HEK293T (cell line): ENCODE results near the gene MVD.
A peak's percentile ranks its signal among the peaks of the same experiment; 100 is the strongest.
"Not testable (repeated sequence)": the region's sequence is repeated elsewhere in the genome, so short reads cannot be mapped to it uniquely, and the experiment has no call there.

Experiments
- CTCF ChIA-PET: fragments of 350-600 bp; formaldehyde crosslinking; extraction: SDS; loops from one replicate; lab custom pipeline; 2021; ENCODE audit warnings: antibody characterized with exemption, inconsistent platforms; lab: Yijun Ruan, JAX
- POLR2A ChIA-PET: fragments of 350-600 bp; formaldehyde crosslinking; extraction: SDS; loops from one replicate; lab custom pipeline; 2020; ENCODE audit warnings: antibody characterized with exemption, inconsistent platforms; lab: Yijun Ruan, JAX
- DNase-seq: peaks from one replicate; pipeline ENCODE4 v3.0.0; 2012; ENCODE audit warnings: mixed read lengths; ENCODE audit errors: extremely low spot score
- ARNT ChIP-seq: fragments of 450-650 bp; IDR thresholded peaks from 2 replicates; pipeline ENCODE4 v1.6.1; 2017; ENCODE audit warnings: mild to moderate bottlenecking
- BHLHE40 ChIP-seq: fragments of 450-650 bp; IDR thresholded peaks from 2 replicates; pipeline ENCODE4 v1.6.1; 2016; ENCODE audit warnings: mild to moderate bottlenecking, moderate library complexity, borderline replicate concordance
- CTBP1 ChIP-seq: fragments of 450-650 bp; IDR thresholded peaks from 2 replicates; pipeline ENCODE4 v1.6.1; 2016; ENCODE audit warnings: borderline replicate concordance
- ELF4 ChIP-seq: fragments of 450-650 bp; IDR thresholded peaks from 2 replicates; pipeline ENCODE4 v1.6.1; 2017; ENCODE audit warnings: antibody characterized with exemption
- FOXA1 ChIP-seq: fragments of 450-650 bp; IDR thresholded peaks from 2 replicates; pipeline ENCODE4 v1.6.1; 2016; ENCODE audit warnings: mild to moderate bottlenecking
- FOXK2 ChIP-seq: fragments of 450-650 bp; IDR thresholded peaks from 2 replicates; pipeline ENCODE4 v1.6.1; 2016; ENCODE audit warnings: mild to moderate bottlenecking
- FOXM1 ChIP-seq: fragments of 450-650 bp; IDR thresholded peaks from 2 replicates; pipeline ENCODE4 v1.6.1; 2017; ENCODE audit warnings: mild to moderate bottlenecking, borderline replicate concordance
- HDGF ChIP-seq: fragments of 450-650 bp; IDR thresholded peaks from 2 replicates; pipeline ENCODE4 v1.6.1; 2017; ENCODE audit warnings: antibody characterized with exemption, borderline replicate concordance
- L3MBTL2 ChIP-seq: fragments of 450-650 bp; conservative IDR thresholded peaks from 2 replicates; pipeline ENCODE4 v1.6.1; 2016; ENCODE audit warnings: mild to moderate bottlenecking
- LEF1 ChIP-seq: fragments of 450-650 bp; IDR thresholded peaks from 2 replicates; pipeline ENCODE4 v1.6.1; 2017; ENCODE audit warnings: mild to moderate bottlenecking, borderline replicate concordance
- NFRKB ChIP-seq: fragments of 450-650 bp; IDR thresholded peaks from 2 replicates; pipeline ENCODE4 v1.6.1; 2016; ENCODE audit warnings: mild to moderate bottlenecking, moderate library complexity
- SP1 ChIP-seq: fragments of 450-650 bp; IDR thresholded peaks from 2 replicates; pipeline ENCODE4 v1.6.1; 2017
- SUZ12 ChIP-seq: fragments of 450-650 bp; IDR thresholded peaks from 2 replicates; pipeline ENCODE4 v1.6.1; 2016; ENCODE audit warnings: mild to moderate bottlenecking
- TARDBP ChIP-seq: fragments of 450-650 bp; IDR thresholded peaks from 2 replicates; pipeline ENCODE4 v1.6.1; 2016
- ZNF384 ChIP-seq: fragments of 450-650 bp; IDR thresholded peaks from 2 replicates; pipeline ENCODE4 v1.6.1; 2016
- TF ChIP-seq, protein P1 (sequence below): fragments of 450-650 bp; IDR thresholded peaks from 2 replicates; pipeline ENCODE4 v1.6.1; 2016

MVD gene

DNA sequence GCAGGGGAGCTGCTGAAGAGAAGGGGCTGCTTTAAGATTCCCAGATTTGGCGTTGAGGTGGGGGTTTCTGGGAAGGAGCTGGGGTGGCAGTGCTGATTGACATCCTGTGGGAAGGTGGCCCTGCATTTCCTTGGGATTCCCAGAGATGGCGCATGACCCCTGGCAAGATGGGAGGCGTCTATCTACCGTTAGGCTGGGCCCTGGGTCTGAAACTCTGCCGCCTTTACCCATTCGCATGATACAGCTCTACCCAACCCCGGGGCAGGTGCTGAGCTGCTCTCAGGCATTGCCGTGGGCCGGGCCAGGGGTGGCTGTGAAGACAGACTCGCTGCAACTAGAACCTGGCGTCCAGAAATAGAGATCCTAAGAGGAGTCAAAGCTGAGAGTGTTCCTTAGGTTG, 9.9 kb upstream of the MVD start:
- TF ChIP-seq LEF1 (no peak), NFRKB (no peak)
- TF ChIP-seq, protein P1, sequence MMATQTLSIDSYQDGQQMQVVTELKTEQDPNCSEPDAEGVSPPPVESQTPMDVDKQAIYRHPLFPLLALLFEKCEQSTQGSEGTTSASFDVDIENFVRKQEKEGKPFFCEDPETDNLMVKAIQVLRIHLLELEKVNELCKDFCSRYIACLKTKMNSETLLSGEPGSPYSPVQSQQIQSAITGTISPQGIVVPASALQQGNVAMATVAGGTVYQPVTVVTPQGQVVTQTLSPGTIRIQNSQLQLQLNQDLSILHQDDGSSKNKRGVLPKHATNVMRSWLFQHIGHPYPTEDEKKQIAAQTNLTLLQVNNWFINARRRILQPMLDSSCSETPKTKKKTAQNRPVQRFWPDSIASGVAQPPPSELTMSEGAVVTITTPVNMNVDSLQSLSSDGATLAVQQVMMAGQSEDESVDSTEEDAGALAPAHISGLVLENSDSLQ, result peak; percentile 80
- ChIA-PET CTCF (interaction anchor here (1.1 kb wide), 2 partner anchors 13 to 26 kb away, joined by 3 read pairs; no protein-coding TSS in a partner anchor), POLR2A (interaction anchor here (2.6 kb wide), 1 partner anchor 9 kb away, joined by 15 read pairs; the partner anchor contains the start of gene MVD)
- DNase-seq, result peak; percentile 56

DNA sequence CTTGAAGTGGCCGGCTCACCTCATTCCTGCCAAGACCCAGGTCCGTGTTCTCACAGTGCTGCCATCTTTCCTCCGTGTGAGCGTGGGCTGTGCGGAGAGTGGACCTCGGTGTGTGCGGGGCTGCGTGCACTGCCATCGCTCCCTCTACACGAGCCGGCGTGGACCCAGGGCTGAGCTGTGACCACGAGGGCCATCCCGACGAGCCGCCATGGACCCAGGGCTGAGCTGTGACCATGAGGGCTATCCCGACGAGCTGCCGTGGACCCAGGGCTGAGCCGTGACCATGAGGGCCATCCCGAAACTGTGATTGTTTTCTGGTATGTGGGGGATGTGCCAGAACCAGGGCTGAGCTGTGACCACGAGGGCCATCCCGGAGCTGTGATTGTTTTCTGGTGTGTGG, 8.9 kb upstream of the MVD start:
- no peak for TF ChIP-seq ZNF384
- no peak for TF ChIP-seq BHLHE40
- TF ChIP-seq ARNT, result no peak
- TF ChIP-seq CTBP1, result no peak
- no peak for TF ChIP-seq LEF1
- no peak for TF ChIP-seq SUZ12
- no peak for TF ChIP-seq FOXM1
- CTCF ChIA-PET, result no interaction called here
- DNase-seq, result no peak
- POLR2A ChIA-PET, result interaction anchor here (1.1 to 2.6 kb wide), 2 partner anchors 8 to 9 kb away, joined by 3 to 15 read pairs; partner anchors contain the start of gene MVD

DNA sequence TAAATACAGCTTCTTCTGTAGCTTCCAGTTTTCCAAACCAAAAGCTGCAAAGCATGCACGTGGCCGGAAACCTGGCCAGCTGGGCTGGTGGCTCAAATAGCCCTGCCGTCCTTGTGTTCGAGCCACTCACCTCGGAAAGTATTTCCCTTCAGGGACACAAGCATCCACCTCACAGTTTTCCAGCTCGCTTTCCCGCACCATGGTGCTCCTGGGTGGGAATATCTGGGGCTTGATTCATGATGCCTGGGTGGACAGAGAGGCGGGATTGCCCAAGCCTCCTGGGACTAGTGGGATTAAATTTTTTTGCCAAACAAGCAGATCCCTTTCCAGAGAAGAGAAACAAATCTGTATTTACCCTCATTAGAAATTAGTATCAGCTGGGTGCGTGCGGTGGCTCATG, 7.1 kb upstream of the MVD start:
- no peak for DNase-seq
- POLR2A ChIA-PET, result no interaction called here
- CTCF ChIA-PET, result no interaction called here
- TF ChIP-seq, protein P1, result no peak
- TF ChIP-seq FOXA1, result no peak
- TF ChIP-seq LEF1, result no peak
- no peak for TF ChIP-seq FOXK2
- no peak for TF ChIP-seq SUZ12
- TF ChIP-seq CTBP1, result no peak
- no peak for TF ChIP-seq ZNF384
- no peak for TF ChIP-seq ELF4
- TF ChIP-seq BHLHE40, result no peak
- no peak for TF ChIP-seq L3MBTL2
- no peak for TF ChIP-seq NFRKB

DNA sequence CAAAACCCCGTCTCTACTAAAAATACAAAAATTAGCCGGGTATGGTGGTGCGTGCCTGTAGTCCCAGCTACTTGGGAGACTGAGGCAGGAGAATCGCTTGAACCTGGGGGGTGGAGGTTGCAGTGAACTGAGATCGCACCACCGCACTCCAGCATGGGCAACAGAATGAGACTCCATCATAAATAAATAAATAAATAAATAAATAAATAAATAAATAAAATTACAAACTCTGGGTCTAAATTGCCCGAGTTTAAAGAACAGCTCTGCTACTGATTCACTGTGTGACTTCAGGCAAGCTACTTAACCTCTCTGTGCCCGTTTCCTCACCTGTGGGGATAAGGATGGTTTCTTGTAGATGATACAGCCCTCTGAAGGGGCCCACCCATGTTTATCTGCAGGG, 6.6 kb upstream of the MVD start:
- DNase-seq, POLR2A ChIA-PET, CTCF ChIA-PET: not testable (repeated sequence)

DNA sequence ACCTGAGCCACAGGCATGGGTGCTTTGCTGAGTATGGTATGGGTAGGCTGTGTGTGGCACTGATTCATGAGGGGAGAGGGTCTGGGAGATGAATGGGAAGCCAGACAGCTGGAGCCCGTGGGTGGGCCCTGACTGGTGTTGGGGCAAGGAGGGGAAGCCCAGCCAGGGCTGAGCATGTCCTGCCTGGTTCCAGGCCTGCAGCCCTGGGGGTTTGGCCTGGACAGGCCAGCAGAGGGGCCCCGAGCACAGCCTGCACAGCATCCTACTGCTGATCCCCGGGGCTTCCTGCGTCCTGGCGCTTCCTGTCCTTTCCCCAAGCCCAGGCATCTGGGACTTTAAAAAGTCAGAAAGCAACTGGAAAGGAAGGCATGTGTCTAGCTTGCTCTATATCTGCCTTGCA, 4.6 kb upstream of the MVD start:
- POLR2A ChIA-PET, result no interaction called here
- TF ChIP-seq TARDBP, result no peak
- no peak for TF ChIP-seq FOXK2
- no peak for TF ChIP-seq ARNT
- no peak for TF ChIP-seq SUZ12
- no peak for TF ChIP-seq BHLHE40
- no peak for TF ChIP-seq L3MBTL2
- TF ChIP-seq, protein P1, result no peak
- TF ChIP-seq HDGF, result no peak
- TF ChIP-seq SP1, result no peak
- no peak for TF ChIP-seq ELF4
- DNase-seq, result no peak
- CTCF ChIA-PET, result interaction anchor here (0.6 kb wide), 1 partner anchor 10 kb away, joined by 4 read pairs; no protein-coding TSS in a partner anchor

DNA sequence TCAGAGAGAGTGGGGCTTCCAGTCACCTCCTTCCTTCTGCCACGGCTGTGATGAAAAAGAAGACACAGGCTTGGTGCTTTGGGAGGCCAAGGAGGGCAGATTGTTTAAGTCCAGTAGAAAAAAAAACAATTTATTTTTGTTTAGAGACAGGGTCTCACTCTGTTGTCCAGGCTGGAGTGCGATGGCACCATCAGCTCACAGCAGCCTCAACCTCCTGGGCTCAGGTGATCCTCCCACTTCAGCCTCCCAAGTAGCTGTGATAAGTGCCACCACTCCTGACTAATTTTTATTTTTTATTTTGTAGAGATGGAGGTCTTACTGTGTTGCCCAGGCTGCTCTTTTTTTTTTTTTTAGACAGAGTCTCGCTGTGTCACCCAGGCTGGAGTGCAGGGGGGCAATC, 2.7 kb upstream of the MVD start:
- POLR2A ChIA-PET, result no interaction called here
- TF ChIP-seq HDGF (no peak), SP1 (no peak), L3MBTL2 (no peak), ARNT (no peak), BHLHE40 (no peak), ELF4 (no peak), LEF1 (no peak), FOXA1 (no peak), TARDBP (no peak), FOXK2 (no peak), ZNF384 (no peak), NFRKB (no peak), CTBP1 (no peak), FOXM1 (no peak), SUZ12 (no peak)
- TF ChIP-seq, protein P1, result no peak
- no peak for DNase-seq
- CTCF ChIA-PET, result no interaction called here

DNA sequence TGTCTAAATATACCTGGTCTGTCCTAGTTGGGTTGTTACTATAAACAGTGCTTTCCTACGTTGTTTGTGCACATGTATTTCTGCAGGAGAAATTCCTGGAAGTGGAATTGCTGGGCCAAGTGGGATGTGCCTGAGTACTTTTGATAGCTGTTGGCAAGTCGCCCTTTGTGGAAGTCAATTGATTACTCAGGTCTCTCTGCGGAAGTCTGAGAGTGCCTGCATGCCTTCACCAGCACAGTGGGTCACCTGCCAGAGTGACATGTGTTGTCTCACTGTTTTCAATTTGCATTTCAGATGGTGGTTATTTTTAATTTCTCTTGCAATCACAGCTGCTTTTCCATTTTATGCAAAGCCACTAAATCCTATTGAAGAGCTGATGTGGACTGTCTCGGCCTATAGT, 2.3 kb upstream of the MVD start:
- no peak for TF ChIP-seq HDGF
- TF ChIP-seq, protein P1, result no peak
- no peak for TF ChIP-seq LEF1
- no peak for TF ChIP-seq ARNT
- no peak for TF ChIP-seq FOXK2
- TF ChIP-seq FOXA1, result no peak
- no peak for TF ChIP-seq TARDBP
- no peak for TF ChIP-seq BHLHE40
- no peak for TF ChIP-seq SUZ12
- TF ChIP-seq L3MBTL2, result no peak
- TF ChIP-seq SP1, result no peak
- no peak for TF ChIP-seq NFRKB
- no peak for TF ChIP-seq ZNF384
- no peak for TF ChIP-seq ELF4
- TF ChIP-seq FOXM1, result no peak
- no peak for TF ChIP-seq CTBP1
- CTCF ChIA-PET, result no interaction called here
- POLR2A ChIA-PET, result no interaction called here
- DNase-seq, result no peak
